ENCODE results near the gene ADAMTS16.

DNA sequence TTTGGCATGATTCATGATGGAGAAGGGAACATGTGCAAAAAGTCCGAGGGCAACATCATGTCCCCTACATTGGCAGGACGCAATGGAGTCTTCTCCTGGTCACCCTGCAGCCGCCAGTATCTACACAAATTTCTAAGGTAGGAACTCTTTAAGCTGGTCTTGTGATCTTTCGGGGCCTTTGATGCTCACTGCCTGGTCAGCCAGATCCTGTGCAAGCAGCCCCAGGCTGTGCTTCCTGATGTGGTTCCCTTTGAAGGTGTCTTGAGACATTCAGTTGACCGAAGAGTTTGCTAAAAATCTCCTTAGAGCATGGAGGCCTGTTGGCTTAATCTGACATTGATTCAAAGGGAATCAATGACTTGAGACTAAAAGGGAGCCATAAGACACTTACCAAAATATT, 60.0 kb downstream of the ADAMTS16 start:
- no peak for TF ChIP-seq CTCF (IDR thresholded peaks at IDR 0.05)
- no peak for TF ChIP-seq EZH2 (IDR thresholded peaks at IDR 0.05)

Measured in neural progenitor cell (in vitro differentiated cells).